SH-SY5Y (cell line): Measurements from ENCODE around the gene SCT.

Source experiments
- GATA2 ChIP-seq: IDR thresholded peaks from 2 replicates; pipeline ENCODE4 v1.6.1; 2011; ENCODE audit warnings: mild to moderate bottlenecking, low read depth, low read length
- GATA3 ChIP-seq: IDR thresholded peaks from 2 replicates; pipeline ENCODE4 v1.6.1; 2011; ENCODE audit warnings: low read depth, mild to moderate bottlenecking, low read length, moderate library complexity

DNA sequence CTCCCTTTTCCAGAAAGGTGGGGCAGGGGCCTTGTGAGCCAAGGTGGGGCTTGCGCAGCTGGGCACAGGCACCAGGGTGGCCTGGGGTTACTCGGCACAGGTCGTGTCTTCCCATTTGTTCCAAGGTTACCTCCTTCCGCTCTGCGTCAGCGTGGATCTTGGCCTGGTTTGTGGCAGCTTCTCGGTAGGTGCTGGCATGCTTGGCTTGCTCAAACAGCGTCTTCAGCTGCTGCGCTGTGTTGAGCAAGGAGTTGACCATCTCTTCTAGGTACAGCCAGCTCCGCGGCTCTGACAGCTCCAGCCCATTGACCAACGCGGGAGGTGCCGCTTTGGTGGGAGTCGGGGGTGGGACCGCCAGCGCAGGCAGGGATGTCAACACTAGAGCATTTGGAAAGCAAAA lies 47.4 kb upstream of the SCT start:
- TF ChIP-seq GATA3 (no peak), GATA2 (no peak)
